D341Med (cell line): ENCODE data around the gene NCKAP5.

Experiments
- DNase-seq: peaks from one replicate; pipeline ENCODE4 v3.0.0; 2012; ENCODE audit warnings: low spot score

The NCKAP5 gene

DNA sequence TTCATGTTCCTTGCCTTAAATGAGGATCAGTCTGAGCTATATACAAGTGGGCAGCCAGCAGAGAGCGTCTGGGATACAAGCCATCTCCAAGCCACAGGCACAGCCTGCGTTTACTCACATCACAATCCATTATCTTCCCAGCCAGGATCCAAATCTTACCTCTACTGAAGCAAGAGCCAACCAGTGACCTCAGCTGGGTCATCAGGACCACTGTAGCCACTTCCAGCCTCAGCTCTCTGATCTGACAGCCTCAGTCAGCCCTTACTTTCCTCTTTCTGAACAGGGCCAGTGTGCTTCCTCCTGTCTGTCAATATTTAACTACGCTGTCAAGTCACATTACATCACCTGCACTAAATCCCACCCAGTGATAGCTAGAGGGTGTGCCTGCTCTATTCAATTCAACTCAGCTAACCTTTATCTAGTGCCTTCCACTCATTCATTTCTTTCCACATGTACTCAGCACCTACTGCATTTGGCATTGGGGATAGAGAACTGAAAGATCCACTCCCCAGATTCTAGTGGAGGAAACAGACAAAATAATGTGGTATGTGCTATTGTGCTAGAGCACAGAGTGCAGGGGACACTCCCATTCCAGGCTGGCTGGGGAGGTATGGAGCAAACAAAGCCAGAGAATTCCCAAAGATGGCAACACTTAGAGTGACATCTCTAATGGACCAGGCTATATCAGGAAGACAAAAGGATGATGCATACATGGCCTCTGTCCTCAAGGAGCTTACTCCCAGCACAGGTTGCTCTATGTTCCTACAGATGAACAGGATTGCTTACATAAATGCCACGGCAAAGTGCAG, 146.5 kb downstream of the NCKAP5 start:
- no peak for DNase-seq

DNA sequence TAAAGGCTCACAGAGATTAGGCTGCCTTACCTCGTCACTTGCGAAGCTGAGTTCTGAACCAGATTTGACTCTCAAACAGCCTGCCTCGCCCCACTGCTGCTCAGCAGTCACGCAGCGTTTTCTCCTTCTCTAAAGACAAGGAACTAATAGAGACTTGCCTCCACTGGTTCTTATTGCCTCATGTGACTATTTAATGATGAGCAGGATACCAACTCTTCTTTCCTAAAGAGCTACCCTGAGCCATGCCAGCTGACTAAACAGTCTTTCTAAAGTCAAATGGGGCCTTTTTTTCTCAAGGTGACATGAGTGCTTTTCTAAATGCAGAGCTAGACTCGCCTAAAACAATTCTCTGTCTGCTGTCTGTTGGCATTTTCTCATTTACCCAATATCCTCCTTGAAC, 147.5 kb downstream of the NCKAP5 start:
- DNase-seq = no peak

DNA sequence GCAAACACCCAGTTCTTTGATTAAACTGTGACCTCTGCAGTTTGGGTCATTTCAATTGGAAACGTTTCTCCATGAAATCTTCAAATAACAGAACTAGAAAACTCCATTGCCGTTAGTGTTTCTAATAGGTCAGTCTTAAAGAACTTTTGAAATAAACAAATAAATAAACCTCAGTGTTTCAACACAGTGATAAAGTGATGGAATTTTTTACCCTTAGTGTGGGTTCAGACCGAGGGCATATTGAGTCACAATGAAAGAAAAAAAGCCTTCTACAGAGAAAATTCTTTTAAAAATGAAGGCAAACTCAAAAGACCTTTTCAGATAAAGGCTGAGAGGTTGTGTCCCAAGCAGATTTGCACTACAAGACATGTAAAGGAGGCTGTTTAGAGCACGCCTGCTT, 149.6 kb downstream of the NCKAP5 start:
- DNase-seq = no peak

DNA sequence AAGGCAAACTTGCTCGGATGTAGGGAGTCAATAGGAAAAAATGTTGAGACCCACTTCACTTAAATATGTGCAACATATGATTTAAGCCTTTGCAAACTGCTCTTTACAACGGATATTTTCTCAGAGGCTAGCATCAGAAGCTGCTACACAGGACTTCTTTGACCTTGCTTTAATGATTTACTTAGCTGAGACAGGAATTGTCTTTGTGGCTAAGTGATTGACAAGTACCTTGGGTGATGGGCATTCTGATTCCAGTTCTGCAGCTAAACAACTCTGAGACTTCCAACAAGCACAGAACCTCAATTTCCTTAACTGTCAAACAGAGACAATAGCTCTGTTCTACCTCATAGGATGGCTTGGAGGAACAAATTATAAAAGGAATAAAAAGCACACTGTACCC, 150.2 kb downstream of the NCKAP5 start:
- no peak for DNase-seq

DNA sequence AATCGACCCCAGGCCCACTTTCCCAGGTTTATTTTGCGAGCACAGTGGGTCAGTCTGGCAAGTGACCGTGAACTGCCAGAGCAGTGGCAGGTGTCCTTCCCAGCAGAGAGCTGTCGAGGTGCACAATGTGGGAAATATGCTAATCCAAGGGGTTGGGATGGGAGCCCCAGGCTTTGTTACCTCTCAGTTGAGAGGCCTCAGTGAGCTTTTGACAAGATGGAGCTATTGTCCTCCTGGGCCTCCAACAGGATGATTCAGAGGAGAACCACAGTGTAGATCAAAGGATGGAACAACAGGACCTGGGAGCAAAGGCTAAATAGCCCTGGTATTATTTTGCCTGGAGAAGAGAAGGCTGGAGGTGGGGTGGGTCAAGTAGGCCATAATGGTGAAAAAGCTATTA, 150.8 kb downstream of the NCKAP5 start:
- DNase-seq = no peak

DNA sequence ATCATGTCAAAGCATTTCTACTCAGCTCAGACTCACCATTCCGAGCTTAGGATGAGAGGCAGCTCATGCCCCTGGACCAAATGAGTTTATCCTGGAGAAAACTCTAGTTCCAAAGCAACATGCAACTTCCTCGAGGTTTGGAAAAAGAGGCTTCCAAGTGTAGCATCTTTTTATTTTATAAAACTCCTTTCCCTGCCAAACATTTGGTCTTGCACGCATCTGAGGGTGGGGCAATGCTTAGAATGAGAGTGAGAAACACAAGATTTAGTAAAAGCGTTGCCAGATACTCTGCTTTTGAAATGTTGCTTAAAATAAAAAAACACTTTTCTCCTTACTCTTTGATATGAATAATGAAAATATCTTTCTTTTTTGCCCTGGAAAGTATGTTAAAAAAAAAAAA, 151.5 kb downstream of the NCKAP5 start:
- DNase-seq = no peak

DNA sequence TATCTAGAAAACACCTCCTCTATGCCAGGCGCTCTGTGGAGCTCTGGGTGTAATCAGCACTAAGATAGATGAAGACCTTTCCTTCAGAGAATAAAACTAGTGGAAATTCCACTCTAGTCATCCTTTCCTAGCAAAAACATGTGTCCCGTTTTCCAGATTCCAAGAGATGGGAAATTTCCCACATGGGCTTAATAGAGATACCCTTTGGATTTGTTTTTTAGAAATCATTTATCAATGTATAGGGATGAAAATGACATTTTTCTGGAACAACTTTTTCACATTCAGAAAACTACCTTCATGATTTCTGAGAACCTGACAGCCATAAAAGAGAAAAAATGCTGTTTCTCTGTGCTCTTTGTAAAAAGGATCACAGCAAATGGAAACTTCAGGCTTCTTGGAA, 152.1 kb downstream of the NCKAP5 start:
- no peak for DNase-seq

DNA sequence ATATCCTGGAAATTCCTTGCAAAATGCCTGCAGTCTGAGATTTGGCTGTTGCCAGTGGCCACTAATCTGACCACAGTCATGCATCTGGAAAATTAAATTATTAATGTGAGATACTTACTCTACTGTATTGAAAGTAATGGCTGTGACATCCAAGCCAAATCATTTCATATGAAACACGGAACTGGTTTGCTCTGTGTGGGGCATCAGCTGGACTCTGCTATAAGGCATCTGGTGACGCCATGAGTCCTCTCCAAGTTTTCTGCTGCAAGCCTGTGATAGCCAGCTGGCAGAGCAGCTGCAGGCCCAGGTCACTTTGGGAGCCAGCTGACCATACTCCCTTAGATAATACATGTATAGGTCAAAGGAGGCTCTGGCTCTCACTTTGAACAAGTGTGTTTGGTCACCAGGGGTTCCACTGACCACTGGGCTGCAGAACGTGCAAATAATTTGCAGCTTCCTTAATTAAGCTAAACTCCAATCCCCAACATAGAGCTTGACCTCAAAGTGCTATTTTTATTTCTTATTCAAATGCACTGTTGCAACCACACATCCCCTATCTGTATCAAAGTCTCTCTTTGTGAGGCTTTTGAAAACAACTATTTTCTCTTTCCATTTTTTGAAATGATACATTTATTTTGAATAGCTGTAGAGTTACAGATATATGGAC, 152.9 kb downstream of the NCKAP5 start:
- no peak for DNase-seq

DNA sequence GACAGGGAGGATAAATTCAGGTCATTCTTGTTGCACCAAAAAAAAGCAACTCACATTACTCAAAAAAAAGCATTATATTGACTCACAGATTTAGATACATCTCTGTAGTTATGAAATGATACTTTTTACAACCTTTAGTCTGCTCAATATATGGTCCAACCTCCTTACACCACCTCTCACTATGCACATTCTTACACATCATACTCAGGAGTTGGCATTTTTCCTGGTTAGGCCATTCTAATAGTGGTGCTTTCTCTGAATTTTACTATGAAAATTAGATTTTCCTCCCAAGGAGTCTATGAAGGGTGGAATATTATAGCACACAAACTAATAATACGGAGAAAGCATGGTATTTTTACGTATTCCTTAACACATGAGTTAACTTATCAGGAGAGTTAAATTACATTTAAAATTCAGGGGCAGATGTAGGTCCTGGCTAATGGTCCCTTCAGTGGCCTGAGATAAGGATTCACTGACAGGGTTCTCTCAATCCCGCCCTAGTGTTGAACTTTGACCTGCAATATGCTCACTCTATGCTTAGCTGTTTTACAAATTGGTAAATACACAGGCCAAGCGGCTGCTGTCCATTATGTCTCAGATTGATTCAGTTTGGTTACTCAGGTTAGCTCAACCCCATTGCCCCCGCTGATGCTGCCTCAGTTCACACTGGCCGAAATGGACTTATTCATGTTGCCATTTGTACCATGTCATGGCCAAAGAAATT, 153.6 kb downstream of the NCKAP5 start:
- no peak for DNase-seq

DNA sequence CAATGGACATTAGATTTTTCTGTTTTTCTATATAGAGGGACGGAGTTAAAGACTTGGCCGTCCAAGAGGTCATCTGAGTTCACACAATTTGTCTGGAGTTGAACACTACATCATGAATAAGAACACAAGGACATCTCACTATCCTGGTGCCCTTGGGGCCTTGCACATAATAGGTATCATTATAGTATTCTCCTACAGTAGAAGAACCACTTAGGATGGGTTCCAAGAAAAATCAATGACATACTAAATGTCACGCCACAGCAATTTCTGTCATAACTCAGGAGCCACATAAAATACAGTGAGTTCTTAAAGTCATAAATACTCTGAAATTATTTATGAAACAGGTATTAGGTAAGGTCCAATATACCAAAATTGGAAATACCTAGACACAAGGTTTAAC, 154.4 kb downstream of the NCKAP5 start:
- DNase-seq = no peak

DNA sequence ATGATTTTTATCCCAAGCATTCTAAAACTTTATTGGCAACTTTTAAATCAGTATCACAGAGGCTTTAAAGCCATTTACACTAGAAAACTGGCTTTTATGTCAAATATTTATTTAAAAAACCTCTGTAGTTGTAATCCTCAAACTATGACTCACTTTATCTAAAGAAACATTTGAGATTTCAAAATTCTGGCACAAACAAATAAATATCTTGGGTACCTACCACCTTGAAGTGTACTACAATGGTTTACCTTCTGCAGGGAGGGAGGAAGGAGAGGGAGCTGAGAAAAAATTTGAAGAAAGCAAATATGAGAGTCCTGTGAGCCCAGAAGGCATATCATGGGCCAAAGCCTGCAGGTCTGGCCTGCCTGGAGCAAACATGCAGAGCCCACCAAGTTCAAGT, 155.6 kb downstream of the NCKAP5 start:
- DNase-seq = no peak

DNA sequence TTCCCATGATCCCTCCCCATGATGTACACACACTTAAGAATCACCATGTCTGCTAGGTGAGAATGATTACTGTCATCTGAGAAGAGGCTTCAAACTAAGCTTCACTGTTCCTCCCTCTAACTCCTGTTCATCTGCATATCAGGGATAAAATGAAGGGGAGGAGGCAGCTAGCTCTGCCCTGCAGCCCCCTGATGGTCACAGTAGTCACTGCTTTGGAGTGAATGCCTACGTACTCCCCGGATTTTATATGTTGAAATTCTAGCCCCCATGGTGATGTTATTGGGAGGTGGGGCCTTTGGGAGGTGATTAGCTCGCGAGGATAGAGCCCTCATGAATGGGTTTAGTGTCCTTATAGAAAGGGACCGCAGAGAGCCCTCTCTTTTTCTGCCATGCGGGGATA, 156.4 kb downstream of the NCKAP5 start:
- DNase-seq = no peak

DNA sequence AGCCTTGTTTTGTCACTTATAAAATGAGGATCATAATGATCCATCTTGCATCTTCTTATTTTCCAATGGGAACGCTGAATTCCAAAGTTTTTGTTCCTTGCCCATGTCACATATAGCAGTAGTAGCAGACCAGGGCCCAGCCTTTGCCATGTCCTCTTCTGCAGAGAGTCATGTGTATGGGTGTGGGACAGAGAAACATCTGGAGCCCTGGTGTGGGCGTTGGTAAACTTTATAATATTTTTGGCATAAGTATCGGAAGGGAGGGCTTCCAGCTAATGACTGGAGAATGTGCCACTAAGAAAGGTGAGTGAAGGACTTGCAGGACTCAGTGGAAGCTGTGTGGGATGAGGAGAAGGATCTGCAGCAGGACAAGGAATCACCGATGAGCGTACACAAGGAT, 157.2 kb downstream of the NCKAP5 start:
- DNase-seq = no peak

DNA sequence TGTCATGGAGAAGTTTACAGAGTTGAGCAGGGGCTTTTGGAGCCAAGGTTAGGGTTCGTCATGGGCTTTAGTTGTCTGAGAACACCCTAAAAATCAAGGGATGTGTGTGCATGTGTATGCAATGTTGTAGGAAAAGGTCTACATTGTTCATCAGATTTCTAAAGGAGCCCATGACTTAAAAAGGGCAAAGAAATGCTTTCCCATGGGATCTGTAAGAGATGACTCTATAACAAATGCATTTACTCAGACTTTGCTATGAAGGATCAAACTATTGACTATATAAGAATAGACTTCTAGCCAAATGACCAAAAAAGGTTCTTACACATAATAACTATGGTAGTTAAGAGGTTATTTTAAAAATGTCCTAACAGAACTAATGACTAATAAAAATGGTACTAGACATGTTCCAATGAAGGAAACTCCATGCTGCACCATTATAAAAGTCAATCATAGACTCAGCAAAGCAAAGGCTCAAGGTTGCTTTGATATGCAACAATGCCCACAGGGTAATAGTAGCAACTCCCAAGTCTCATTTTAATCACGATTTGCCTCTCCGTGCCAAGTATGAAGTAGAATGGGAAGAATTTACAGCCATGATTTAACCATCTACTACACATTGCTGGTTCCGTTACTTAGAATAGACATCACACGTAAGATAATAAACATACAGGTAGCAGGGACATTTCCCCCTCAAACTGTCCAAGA, 158.5 kb downstream of the NCKAP5 start:
- no peak for DNase-seq

DNA sequence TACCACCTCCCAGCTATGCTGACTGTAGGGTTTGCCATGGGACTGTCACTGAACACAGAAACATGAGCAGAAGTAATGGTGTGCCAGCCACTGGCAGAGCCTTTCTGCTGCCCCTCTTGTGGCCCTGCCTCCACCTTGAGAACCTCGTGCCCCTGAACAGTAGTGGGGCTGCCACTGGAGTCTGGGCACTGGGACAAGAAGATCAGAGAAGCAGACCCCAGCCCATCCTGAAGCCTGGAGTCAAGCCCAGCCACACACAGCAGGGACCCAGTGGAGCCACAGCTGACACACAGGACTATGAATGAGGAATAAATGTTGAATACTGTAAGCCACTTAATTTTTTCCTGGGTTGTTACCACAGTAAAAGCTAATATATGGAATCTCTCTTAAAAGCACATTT, 159.6 kb downstream of the NCKAP5 start:
- no peak for DNase-seq

DNA sequence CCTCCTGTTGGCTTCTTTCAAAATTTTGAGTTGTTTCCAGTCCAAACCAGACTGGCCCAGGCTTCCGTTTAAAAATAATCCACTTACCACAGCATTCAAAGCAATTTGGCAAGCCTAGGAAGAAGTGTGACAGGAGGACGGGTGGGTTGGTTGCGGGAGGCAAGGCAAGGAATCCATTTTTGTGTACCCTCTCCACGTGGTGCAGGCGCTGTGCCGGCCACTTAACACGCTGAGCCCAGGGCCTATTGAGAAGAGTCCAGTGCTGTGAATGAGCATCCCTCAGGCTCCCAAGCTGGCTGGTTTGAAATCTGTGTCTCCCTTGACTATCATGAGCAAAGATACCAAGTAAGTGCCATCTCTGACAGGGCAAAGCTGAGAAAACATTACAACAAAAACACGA, 160.9 kb downstream of the NCKAP5 start:
- no peak for DNase-seq

DNA sequence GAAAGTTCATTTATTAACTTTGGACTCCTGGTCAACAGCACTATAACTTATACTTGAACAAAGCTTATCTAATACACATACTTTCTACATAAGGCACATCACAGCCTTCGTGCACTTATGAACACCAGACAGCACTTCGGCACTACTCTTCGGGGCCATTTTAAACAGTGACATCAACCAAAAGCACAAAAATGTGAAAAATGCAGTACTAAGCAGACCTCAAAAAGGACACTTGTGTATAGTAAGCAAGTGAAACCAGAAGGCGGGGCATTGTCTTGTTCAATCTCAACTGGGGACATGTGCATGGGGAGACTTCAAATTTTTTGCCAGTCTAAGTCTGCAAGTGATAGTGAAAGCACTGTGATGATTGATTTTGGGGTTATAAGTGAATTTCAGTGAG, 163.0 kb downstream of the NCKAP5 start:
- no peak for DNase-seq

DNA sequence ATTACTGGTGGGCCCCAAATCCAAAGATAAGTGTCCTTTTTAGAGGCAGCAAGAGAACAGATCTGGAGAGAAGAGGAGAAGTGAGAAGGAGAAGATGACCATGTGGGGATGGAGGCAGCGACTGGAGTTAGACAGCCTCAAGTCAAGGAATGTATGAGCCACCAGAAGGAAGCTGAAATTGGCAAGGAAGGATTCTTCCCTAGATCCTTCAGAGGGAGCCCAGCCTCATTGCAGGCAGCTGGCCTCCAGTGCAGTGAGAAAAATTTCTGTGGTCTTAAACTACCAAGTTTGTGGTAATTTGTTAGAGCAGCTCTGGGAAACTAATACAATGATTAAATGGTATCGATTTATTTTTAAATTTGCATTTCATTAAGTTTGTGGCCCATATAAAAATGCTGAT, 167.9 kb downstream of the NCKAP5 start:
- no peak for DNase-seq

DNA sequence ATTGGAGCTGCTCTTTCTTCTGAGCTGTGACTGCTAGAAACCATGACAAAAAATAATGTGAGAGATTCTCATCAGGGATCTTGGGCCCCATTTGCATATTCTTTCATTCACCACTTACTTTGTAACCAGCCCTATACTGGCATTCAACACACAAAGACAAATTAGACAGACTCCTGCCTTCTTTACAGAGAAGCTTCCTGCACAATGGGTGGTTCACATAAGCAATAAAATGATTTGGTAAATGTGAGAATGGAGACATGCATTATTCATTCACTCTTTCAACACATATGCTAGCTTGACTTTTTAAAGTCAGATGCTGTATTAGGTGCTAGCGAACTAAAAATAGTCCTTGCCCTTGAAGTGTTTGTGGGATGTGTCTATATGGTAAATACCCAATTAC, 174.4 kb downstream of the NCKAP5 start:
- DNase-seq = no peak

DNA sequence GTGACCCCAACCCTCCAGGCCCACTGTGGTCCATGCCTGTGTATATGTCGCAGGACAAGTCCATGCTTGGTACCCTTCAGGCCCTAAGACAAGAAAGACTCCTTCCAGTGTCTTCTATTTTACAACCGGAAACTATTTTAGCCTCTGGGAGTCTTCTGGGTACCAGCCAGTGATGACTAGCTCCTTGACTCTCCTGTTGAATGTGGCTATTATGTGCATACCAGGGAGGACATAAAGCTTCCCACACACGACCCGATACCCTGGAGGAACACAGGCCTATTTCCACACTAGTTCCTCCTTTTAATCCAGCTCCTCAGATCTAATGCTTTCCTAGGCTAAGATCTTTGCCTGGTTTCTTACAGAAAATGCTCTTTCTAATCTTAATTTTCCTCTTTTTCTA, 178.1 kb downstream of the NCKAP5 start:
- DNase-seq = no peak

DNA sequence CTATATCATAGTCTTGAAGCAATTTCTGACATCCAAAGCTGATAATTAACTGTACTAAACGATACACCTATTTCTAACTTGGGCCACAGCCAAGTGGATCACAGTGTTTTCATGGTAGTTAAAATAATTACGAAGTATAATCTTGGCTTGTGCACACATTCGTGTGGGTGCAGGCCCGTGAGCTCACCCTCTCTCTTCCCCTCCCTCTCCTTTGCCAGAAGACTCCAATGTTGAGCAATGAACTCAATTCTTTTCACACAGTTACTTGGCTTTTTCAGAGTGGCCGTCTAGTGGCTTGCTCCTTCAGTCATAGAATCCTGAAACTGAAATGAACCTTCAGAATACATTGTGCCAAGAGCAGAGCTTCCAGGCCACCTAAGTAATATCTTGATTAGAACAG, 178.7 kb downstream of the NCKAP5 start:
- no peak for DNase-seq

DNA sequence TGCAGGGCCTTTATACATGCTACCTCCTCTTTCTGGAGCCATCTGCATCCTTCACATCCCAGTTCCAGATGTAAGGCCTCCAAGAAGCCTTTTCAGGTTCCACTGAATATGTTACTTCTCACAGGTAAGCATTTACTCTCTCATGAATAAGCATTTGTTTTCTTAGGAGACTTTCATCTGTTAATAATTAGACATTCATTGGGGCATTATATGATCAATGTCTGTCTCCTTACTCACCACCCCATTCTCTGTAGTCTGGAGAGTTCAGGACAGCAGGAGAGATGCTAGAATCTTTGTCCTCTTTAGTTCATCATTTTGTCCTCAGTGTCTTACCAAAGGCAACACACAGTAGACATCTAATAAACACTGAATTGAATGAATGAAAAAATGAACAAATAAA, 185.7 kb downstream of the NCKAP5 start:
- DNase-seq = no peak

DNA sequence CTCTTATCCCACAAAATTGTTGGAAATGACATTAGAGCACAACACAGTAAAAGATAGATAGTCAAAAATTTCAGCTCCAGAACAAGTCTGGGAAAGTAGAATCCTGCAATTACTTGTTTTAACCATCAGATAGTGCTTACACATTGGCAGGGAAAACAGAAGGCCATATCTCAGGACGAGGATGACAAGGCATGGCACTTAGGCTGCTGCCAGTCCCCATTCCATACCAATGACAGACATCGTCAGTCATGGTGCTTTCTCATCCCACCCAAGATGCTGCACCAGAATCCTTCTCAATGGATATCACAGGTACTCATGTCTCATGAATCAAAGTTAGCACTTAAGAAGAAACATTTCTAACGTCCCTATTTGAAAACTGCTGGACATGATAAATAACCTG, 187.3 kb downstream of the NCKAP5 start:
- no peak for DNase-seq
